GM13976 (cell line): ENCODE data around the gene SORCS1.

Experiments
- DNase-seq: peaks from one replicate; pipeline ENCODE4 v3.0.0; 2012; ENCODE audit warnings: low spot score
- in situ Hi-C: fragments of 300-500 bp; cut with MboI; formaldehyde crosslinking; loops from one replicate; pipeline ENCODE4 v1.12.0; 2022; ENCODE audit warnings: low sequenced_read_pairs, mixed read lengths, inconsistent platforms; ENCODE audit not compliant: unreplicated experiment
- TF ChIP-seq, protein P1 (sequence below): IDR thresholded peaks from 2 replicates; pipeline ENCODE4 v1.5.1; 2012; ENCODE audit warnings: borderline replicate concordance, mild to moderate bottlenecking; ENCODE audit not compliant: insufficient read depth; ENCODE audit errors: extremely low read depth, missing control alignments, control extremely low read depth

The SORCS1 gene

DNA sequence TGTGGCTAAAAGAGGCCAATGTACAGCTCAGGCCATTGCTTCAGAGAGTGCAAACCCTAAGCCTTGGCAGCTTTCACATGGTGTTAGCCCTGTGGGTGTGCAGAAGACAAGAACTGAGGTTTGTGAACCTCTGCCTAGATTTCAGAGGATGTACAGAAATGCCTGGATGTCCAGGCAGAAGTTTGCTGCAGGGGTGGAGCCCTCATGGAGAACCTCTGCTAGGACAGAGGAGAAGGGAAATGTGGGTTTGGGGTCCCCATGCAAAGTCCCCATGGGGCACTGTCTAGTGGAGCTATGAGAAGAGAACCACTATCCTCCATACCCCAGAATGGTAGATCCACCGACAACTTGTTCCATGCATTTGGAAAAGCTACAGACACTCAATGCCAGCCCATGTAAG, 12.4 kb downstream of the SORCS1 start:
- no peak for DNase-seq
- in situ Hi-C loops = no loop called here

DNA sequence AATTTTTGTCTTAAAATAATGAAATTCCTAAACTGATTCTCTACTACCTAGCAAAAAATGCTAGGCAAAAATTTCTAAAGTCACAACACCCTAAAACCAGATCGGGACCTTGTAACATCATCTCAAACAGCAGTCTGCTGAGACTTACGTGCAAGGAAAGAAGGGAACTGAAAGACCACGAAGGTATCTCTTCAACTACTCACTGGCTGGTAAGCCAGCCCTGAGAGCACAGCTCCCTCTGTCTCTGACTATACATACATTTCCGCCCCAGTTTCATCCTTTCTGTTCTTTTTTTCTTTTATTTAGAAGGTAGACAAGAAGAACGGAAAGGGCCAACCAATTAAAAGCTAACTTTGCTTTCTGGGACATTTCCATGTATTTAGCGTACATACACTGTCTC, 15.6 kb downstream of the SORCS1 start:
- DNase-seq = no peak
- TF ChIP-seq, protein P1, sequence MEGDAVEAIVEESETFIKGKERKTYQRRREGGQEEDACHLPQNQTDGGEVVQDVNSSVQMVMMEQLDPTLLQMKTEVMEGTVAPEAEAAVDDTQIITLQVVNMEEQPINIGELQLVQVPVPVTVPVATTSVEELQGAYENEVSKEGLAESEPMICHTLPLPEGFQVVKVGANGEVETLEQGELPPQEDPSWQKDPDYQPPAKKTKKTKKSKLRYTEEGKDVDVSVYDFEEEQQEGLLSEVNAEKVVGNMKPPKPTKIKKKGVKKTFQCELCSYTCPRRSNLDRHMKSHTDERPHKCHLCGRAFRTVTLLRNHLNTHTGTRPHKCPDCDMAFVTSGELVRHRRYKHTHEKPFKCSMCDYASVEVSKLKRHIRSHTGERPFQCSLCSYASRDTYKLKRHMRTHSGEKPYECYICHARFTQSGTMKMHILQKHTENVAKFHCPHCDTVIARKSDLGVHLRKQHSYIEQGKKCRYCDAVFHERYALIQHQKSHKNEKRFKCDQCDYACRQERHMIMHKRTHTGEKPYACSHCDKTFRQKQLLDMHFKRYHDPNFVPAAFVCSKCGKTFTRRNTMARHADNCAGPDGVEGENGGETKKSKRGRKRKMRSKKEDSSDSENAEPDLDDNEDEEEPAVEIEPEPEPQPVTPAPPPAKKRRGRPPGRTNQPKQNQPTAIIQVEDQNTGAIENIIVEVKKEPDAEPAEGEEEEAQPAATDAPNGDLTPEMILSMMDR = no peak

More for the DNA sequence above, 12.4 kb downstream of the SORCS1 start:
- TF ChIP-seq, protein P1 = no peak

DNA sequence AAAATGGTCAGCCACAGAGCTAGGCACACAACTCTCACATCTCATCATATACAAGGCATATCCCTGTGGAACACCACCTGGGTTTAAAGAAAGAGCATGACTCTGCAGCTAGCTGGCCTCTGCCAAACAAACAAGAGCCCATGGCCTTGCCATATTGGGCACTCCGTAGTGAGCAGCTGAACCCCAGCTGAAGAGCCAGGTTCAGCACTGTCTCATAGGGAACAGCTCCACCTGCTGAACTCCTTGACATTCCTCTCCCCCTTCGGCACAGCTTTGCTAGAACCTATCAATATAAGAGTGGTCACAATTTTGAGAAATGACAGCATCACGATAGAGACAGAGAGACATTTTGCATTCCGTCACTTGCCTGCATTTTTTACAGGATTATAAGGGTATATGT, 20.0 kb downstream of the SORCS1 start:
- DNase-seq = no peak
- in situ Hi-C loops = no loop called here

More for the DNA sequence above, 15.6 kb downstream of the SORCS1 start:
- in situ Hi-C loops = no loop called here

DNA sequence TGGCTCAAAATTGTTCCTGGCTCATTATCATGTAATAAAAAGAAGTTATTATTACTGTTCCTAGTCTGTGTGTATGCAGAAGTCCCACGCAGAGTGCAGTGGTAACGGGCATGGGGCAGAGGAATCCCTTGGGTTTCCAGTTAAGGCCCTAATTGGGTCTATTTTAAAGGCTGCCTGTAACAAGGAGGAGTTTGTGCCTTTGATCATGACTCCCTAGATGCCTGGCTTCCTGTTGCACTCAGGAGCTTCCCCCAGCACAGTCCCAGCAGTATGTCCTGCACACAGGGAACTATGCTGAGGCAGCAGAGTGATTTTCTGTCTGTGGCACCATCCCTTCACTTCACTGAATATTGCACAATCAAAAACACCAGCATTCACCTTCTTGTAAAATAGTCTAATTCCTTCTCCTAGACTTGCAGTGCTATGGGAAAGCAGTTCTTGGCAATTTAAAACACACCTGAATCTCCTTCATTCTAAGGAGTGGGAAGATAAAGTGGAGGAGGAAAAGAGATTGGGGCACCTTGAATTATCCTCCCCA, 22.9 kb downstream of the SORCS1 start:
- no peak for DNase-seq
- in situ Hi-C loops = no loop called here
- TF ChIP-seq, protein P1 = no peak

More for the DNA sequence above, 20.0 kb downstream of the SORCS1 start:
- TF ChIP-seq, protein P1 = no peak

DNA sequence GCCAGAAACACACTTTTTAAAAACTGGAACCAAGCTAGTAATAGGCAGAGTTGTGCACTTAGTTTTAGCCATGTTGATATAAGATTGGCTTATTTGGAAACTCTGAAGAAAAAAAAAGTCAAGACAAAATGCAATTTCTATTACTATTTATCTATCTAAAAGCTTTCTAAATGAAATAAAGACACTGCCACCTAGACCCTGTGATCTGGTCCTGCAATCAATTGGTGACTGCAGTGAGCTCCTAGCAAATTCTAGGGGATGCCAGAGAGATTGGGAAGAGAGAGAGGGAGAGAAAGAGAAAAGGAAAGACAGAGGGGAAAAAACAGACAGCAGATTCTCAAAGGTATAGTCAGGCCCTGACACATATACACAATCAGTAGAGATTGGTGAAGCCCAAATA, 25.3 kb downstream of the SORCS1 start:
- TF ChIP-seq, protein P1 = no peak
- in situ Hi-C loops = no loop called here

DNA sequence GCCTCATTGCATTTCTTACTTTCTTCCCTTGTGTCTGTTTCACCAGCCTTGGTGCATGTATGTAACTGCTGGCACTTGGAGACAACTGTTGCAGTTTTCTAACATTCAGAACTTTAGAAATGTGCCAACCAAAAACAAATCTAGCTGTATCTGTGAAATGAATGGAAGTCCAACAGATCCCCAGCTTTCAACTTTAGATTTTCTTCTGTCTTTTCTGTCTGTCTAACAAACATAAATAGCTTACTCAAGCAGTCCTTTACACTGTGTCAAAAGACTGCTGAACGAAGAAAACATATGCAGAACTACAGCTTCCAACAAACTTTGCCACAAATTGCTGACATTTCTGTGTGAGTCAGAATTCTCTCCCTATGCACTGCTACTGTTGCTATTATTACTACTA, 30.9 kb downstream of the SORCS1 start:
- TF ChIP-seq, protein P1 = no peak
- in situ Hi-C loops = no loop called here
- no peak for DNase-seq

More for the DNA sequence above, 25.3 kb downstream of the SORCS1 start:
- no peak for DNase-seq

DNA sequence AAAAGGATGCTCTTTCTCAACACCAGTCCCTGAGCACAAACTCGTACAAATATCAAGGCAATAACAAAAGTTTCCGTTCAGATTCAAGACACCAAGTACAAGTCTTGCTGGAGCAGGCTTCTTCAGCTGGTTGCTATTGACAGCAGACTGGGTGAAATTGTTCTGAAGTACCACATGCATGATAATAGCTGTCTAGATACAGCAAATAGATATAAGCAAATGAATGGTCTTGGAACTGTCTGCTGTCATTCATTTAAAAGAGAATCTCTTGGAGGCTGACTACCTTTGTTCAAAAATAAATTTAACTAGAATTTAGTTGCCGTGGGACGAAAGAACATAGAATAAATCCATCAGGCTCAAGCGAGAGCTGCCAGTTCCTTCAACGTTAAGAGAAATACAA, 35.5 kb downstream of the SORCS1 start:
- in situ Hi-C loops = no loop called here
- no peak for DNase-seq
- TF ChIP-seq, protein P1 = no peak
